Nephron progenitor cell (in vitro differentiated cells): ENCODE results near the gene PFDN5.

Source experiments
- DNase-seq: peaks from one replicate; pipeline ENCODE4 v3.0.0; 2021
- H3K27ac Mint-ChIP-seq: 2 replicates; pipeline ENCODE4 v1.8.0; 2021; ENCODE audit warnings: mild to moderate bottlenecking, moderate library complexity, mixed read lengths
- H3K27me3 Mint-ChIP-seq: 2 replicates; pipeline ENCODE4 v1.8.0; 2021; ENCODE audit warnings: mild to moderate bottlenecking, low read depth, mixed read lengths; ENCODE audit not compliant: poor library complexity
- H3K36me3 Mint-ChIP-seq: 2 replicates; pipeline ENCODE4 v1.8.0; 2021; ENCODE audit warnings: low read depth, mixed read lengths
- H3K4me1 Mint-ChIP-seq: 2 replicates; pipeline ENCODE4 v1.8.0; 2021; ENCODE audit warnings: mixed read lengths
- H3K4me3 Mint-ChIP-seq: 2 replicates; pipeline ENCODE4 v1.8.0; 2021; ENCODE audit warnings: mild to moderate bottlenecking, moderate library complexity, mixed read lengths
- H3K9me3 Mint-ChIP-seq: 2 replicates; pipeline ENCODE4 v1.8.0; 2021; ENCODE audit warnings: mild to moderate bottlenecking, moderate library complexity, mixed read lengths
- CTCF ChIP-seq: fragments of 200-600 bp; sonication (generic); IDR thresholded peaks from 2 replicates; pipeline ENCODE4 v1.5.0; 2021; ENCODE audit warnings: antibody characterized with exemption

PFDN5 gene

GRCh38 chr12:53346491-53346890, 51.1 kb downstream of the PFDN5 start:
- no peak for DNase-seq
- Mint-ChIP-seq H3K27ac (no peak overlapping the region), H3K27me3 (no peaks in the 10 kb centered on the region), H3K9me3 (no peaks in the 10 kb centered on the region), H3K4me1 (peaks cover 35% of the 10 kb centered on the region), H3K4me3 (no peak overlapping the region), H3K36me3 (no peaks in the 10 kb centered on the region)
- no peak for TF ChIP-seq CTCF

GRCh38 chr12:53347905-53348304, 52.6 kb downstream of the PFDN5 start:
- no peak for TF ChIP-seq CTCF
- H3K9me3 Mint-ChIP-seq, result no peaks in the 10 kb centered on the region
- no peak for DNase-seq
- peaks cover 42% of the 10 kb centered on the region for H3K4me1 Mint-ChIP-seq
- H3K27ac Mint-ChIP-seq, result no peak overlapping the region
- H3K27me3 Mint-ChIP-seq, result no peaks in the 10 kb centered on the region
- no peaks in the 10 kb centered on the region for H3K36me3 Mint-ChIP-seq
- H3K4me3 Mint-ChIP-seq, result no peak overlapping the region
